ENCODE measurements around the gene CXCR5. TPM values are rescaled to one million over a fixed set of nuclear protein-coding genes. Genes with fewer than 3 reads are reported as not detected.
A peak's percentile ranks its signal among the peaks of the same experiment; 100 is the strongest.

Gene CXCR5
- total and polyA plus RNA-seq, 2 donors (not counting 1 experiment from before 2014, with no cell fraction given): 111 to 163 TPM

- ATAC-seq (ENCODE audit: low read depth) (no peak), DNase-seq (no peak)
- no peaks in the 10 kb centered on the region for H3K27me3 Mint-ChIP-seq
- TF ChIP-seq CTCF (IDR thresholded peaks at IDR 0.05) (no peak), EZH2 (IDR thresholded peaks at IDR 0.05; ENCODE audit: borderline replicate concordance, insufficient read depth, low read depth, low read length, poor library complexity, severe bottlenecking) (no peak)
- Histone ChIP-seq H3K27ac (ENCODE audit: low read length in 2 of 2) (peak overlapping the region in 1 of 2 donors; percentile 66), H4K20me1 (ENCODE audit: control insufficient read depth, insufficient read depth, low read length, poor library complexity, severe bottlenecking) (peaks cover 19% of the 10 kb centered on the region), H3K4me3 (ENCODE audit: control extremely low read depth in 1 of 5, extremely low read depth in 1 of 5, insufficient read depth in 1 of 5, low read depth in 2 of 5, low read length in 4 of 5) (no peak overlapping the region), H3K4me1 (ENCODE audit: control insufficient read depth in 2 of 2, insufficient read depth in 2 of 2, low read length in 2 of 2) (peaks cover 43 to 64% of the 10 kb centered on the region in 2 donors), H3K9ac (ENCODE audit: low read length) (no peak overlapping the region), H2AFZ (ENCODE audit: insufficient read depth, low read depth, low read length, poor library complexity, severe bottlenecking) (no peak overlapping the region), H3K79me2 (ENCODE audit: control insufficient read depth, insufficient read depth, low read length) (peaks cover 69% of the 10 kb centered on the region), H3K36me3 (replicated peaks in 1 of 2; ENCODE audit: control extremely low read depth in 1 of 2, control insufficient read depth in 1 of 2, extremely low read depth in 1 of 2, insufficient read depth in 2 of 2, low read length in 1 of 2) (peaks cover 0 to 38% of the 10 kb centered on the region in 2 experiments), H3K9me3 (ENCODE audit: control extremely low read depth in 1 of 3, control insufficient read depth in 2 of 3, insufficient read depth in 1 of 3, low read length in 2 of 3) (no peaks in the 10 kb centered on the region), H3K27me3 (replicated peaks in 1 of 4; ENCODE audit: control extremely low read depth in 1 of 4, control insufficient read depth in 3 of 4, insufficient read depth in 4 of 4, low read length in 3 of 4) (no peaks in the 10 kb centered on the region), H3K4me2 (replicated peaks; ENCODE audit: low read depth, low read length, poor library complexity, severe bottlenecking) (no peak overlapping the region)
- 94% methylated on average over 9 of the region's 13 CpGs for WGBS (ENCODE audit: insufficient coverage)
- H3K4me3 Mint-ChIP-seq: no peak overlapping the region
- intact Hi-C loops (cut with micrococcal nuclease): no loop called here
- CTCF ChIA-PET: interaction anchor here (0.7 to 15.2 kb wide), 10 partner anchors 13 to 293 kb away, joined by 3 to 288 read pairs (median 4); partner anchors contain the start of gene BCL9L
- no peaks in the 10 kb centered on the region for H3K9me3 Mint-ChIP-seq (ENCODE audit: insufficient read depth)
- H3K4me1 Mint-ChIP-seq: peaks cover 45% of the 10 kb centered on the region
- POLR2A ChIA-PET: interaction anchor here (0.9 to 5.4 kb wide), 2 partner anchors 16 to 118 kb away, joined by 3 to 34 read pairs; partner anchors contain the start of gene DDX6
- H3K27ac Mint-ChIP-seq: peak overlapping the region; percentile 37
Observed at GRCh38 chr11:118908264-118908663, 24.6 kb downstream of the CXCR5 start.

GRCh38 chr11:118908901-118909618 is 25.4 kb downstream of the CXCR5 start:
- Mint-ChIP-seq H3K9me3 (ENCODE audit: insufficient read depth) (no peaks in the 10 kb centered on the region), H3K27ac (peak overlapping the region; percentile 66), H3K27me3 (no peaks in the 10 kb centered on the region), H3K4me3 (no peak overlapping the region), H3K4me1 (peaks cover 51% of the 10 kb centered on the region)
- CTCF ChIA-PET: interaction anchor here (1.0 to 15.2 kb wide), 5 partner anchors 14 to 293 kb away, joined by 3 to 288 read pairs (median 8); partner anchors contain the start of gene BCL9L
- Histone ChIP-seq H3K4me2 (replicated peaks; ENCODE audit: low read depth, low read length, poor library complexity, severe bottlenecking) (peak overlapping the region; percentile 30), H3K36me3 (replicated peaks in 1 of 2; ENCODE audit: control extremely low read depth in 1 of 2, control insufficient read depth in 1 of 2, extremely low read depth in 1 of 2, insufficient read depth in 2 of 2, low read length in 1 of 2) (peaks cover 0 to 31% of the 10 kb centered on the region in 2 experiments), H3K27me3 (replicated peaks in 1 of 4; ENCODE audit: control extremely low read depth in 1 of 4, control insufficient read depth in 3 of 4, insufficient read depth in 4 of 4, low read length in 3 of 4) (no peaks in the 10 kb centered on the region), H3K9me3 (ENCODE audit: control extremely low read depth in 1 of 3, control insufficient read depth in 2 of 3, insufficient read depth in 1 of 3, low read length in 2 of 3) (no peaks in the 10 kb centered on the region), H4K20me1 (ENCODE audit: control insufficient read depth, insufficient read depth, low read length, poor library complexity, severe bottlenecking) (peaks cover 19% of the 10 kb centered on the region), H3K4me3 (ENCODE audit: control extremely low read depth in 1 of 5, extremely low read depth in 1 of 5, insufficient read depth in 1 of 5, low read depth in 2 of 5, low read length in 4 of 5) (no peak overlapping the region), H2AFZ (ENCODE audit: insufficient read depth, low read depth, low read length, poor library complexity, severe bottlenecking) (no peak overlapping the region), H3K79me2 (ENCODE audit: control insufficient read depth, insufficient read depth, low read length) (peaks cover 65% of the 10 kb centered on the region), H3K4me1 (ENCODE audit: control insufficient read depth in 2 of 2, insufficient read depth in 2 of 2, low read length in 2 of 2) (peaks cover 46 to 66% of the 10 kb centered on the region in 2 donors), H3K9ac (ENCODE audit: low read length) (no peak overlapping the region), H3K27ac (ENCODE audit: low read length in 2 of 2) (peak overlapping the region in 1 of 2 donors; percentile 66)
- TF ChIP-seq CTCF (IDR thresholded peaks at IDR 0.05): no peak
- no peak for TF ChIP-seq EZH2 (IDR thresholded peaks at IDR 0.05; ENCODE audit: borderline replicate concordance, insufficient read depth, low read depth, low read length, poor library complexity, severe bottlenecking)
- ATAC-seq (ENCODE audit: low read depth) (no peak), DNase-seq (peak; percentile 31)
- POLR2A ChIA-PET: interaction anchor here (0.6 to 5.4 kb wide), 5 partner anchors 13 to 251 kb away, joined by 3 to 34 read pairs (median 3); partner anchors contain the start of gene DDX6
- WGBS (ENCODE audit: insufficient coverage): 48% methylated on average over 5 of the region's 17 CpGs
- intact Hi-C loops (cut with micrococcal nuclease): no loop called here
